ENCODE results near the gene HSF5. TPM values are rescaled to one million over a fixed set of nuclear protein-coding genes. Genes with fewer than 3 reads are reported as not detected.
A peak's percentile ranks its signal among the peaks of the same experiment; 100 is the strongest.

The HSF5 gene
- total RNA-seq, 2 experiments from 2014 or later = 1.6 to 1.7 TPM

- DNase-seq = no peak
- Histone ChIP-seq H3K27ac (ENCODE audit: low read depth in 1 of 2, low read length in 2 of 2) (peak overlapping the region; percentile 77 to 80), H3K27me3 (ENCODE audit: control insufficient read depth in 1 of 2, insufficient read depth in 2 of 2, low read length in 2 of 2) (no peaks in the 10 kb centered on the region), H3K9me3 (ENCODE audit: control insufficient read depth in 1 of 2, insufficient read depth in 1 of 2, low read length in 2 of 2) (no peaks in the 10 kb centered on the region), H3K36me3 (ENCODE audit: insufficient read depth, low read length) (peaks cover 6% of the 10 kb centered on the region), H3K4me3 (ENCODE audit: low read length) (peak overlapping the region; percentile 72), H3K4me1 (ENCODE audit: insufficient read depth, low read length) (peaks cover 53% of the 10 kb centered on the region)
- H3K36me3 Mint-ChIP-seq (ENCODE audit: low read depth) = peaks cover 35% of the 10 kb centered on the region
- H3K9me3 Mint-ChIP-seq = no peaks in the 10 kb centered on the region
- TF ChIP-seq, protein P1, sequence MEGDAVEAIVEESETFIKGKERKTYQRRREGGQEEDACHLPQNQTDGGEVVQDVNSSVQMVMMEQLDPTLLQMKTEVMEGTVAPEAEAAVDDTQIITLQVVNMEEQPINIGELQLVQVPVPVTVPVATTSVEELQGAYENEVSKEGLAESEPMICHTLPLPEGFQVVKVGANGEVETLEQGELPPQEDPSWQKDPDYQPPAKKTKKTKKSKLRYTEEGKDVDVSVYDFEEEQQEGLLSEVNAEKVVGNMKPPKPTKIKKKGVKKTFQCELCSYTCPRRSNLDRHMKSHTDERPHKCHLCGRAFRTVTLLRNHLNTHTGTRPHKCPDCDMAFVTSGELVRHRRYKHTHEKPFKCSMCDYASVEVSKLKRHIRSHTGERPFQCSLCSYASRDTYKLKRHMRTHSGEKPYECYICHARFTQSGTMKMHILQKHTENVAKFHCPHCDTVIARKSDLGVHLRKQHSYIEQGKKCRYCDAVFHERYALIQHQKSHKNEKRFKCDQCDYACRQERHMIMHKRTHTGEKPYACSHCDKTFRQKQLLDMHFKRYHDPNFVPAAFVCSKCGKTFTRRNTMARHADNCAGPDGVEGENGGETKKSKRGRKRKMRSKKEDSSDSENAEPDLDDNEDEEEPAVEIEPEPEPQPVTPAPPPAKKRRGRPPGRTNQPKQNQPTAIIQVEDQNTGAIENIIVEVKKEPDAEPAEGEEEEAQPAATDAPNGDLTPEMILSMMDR (IDR thresholded peaks at IDR 0.05) = no peak
- H3K27me3 Mint-ChIP-seq = no peaks in the 10 kb centered on the region
- intact Hi-C loops (cut with DNase I, micrococcal nuclease) = loop anchor here (5.0 to 10.0 kb wide), 11 partner anchors 175 to 1877 kb away; partner anchors contain the start of genes C17orf67 (in 2 of the 2), DGKE (in 2 of the 2), RAD51C (in 2 of the 2) and TEX14 (in 2 of the 2)
- peak; percentile 38 for ATAC-seq (ENCODE audit: poor library complexity)
- peak overlapping the region; percentile 90 for H3K4me3 Mint-ChIP-seq
- CTCF ChIA-PET = interaction anchor here (0.5 to 3.2 kb wide), 4 partner anchors 16 to 488 kb away, joined by 3 to 36 read pairs (median 4); no protein-coding TSS in a partner anchor
- H3K27ac Mint-ChIP-seq = peak overlapping the region; percentile 85
- H3K4me1 Mint-ChIP-seq (ENCODE audit: low read depth) = peaks cover 47% of the 10 kb centered on the region
- POLR2A ChIA-PET = interaction anchor here (0.6 to 3.0 kb wide), 10 partner anchors 15 to 793 kb away, joined by 3 to 64 read pairs (median 6); partner anchors contain the start of genes HSF5, RAD51C, RNF43 and SUPT4H1
Measured at GRCh38 chr17:58517378-58517927, 29.2 kb upstream of the HSF5 start.

DNA sequence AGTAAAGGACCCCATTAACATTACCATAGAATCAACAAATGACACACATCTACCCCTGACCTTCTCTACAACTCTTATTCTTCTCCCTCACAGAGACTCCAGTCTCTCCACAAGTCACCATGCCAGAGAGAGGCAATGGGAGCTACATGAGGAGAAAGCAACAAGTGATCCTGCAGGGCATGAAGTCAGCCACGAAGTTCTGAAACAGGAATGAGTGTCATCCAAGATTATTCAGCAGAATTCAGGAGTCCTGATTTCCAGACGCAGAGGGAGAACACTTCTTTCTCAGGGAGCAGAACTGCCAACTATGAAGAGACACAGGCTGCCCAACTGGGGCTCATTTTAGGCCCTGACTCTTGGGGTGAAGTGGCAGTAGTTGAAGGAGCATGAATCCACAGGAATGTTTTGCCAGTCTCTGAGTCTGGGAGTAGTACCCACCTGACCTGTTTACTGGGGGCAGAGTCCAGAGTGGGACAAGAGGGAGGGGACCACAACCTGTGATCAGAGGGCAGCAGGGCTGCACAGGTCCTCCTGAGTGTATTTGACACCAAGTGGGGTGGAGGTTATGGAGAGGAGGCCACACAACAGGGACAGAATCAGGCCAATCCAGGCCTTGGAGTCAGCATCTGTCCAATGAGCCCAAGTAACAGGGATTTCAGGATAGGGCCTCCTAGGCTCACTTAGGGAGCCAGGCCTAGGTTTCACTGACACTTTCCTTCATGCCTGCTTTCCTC is 28.6 kb upstream of the HSF5 start:
- H3K9me3 Mint-ChIP-seq = no peaks in the 10 kb centered on the region
- Histone ChIP-seq H3K4me1 (ENCODE audit: insufficient read depth, low read length) (peaks cover 53% of the 10 kb centered on the region), H3K27ac (ENCODE audit: low read depth in 1 of 2, low read length in 2 of 2) (peak overlapping the region; percentile 77 to 80), H3K36me3 (ENCODE audit: insufficient read depth, low read length) (peaks cover 13% of the 10 kb centered on the region), H3K9me3 (ENCODE audit: control insufficient read depth in 1 of 2, insufficient read depth in 1 of 2, low read length in 2 of 2) (no peaks in the 10 kb centered on the region), H3K27me3 (ENCODE audit: control insufficient read depth in 1 of 2, insufficient read depth in 2 of 2, low read length in 2 of 2) (no peaks in the 10 kb centered on the region), H3K4me3 (ENCODE audit: low read length) (peak overlapping the region; percentile 72)
- peaks cover 41% of the 10 kb centered on the region for H3K36me3 Mint-ChIP-seq (ENCODE audit: low read depth)
- intact Hi-C loops (cut with DNase I, micrococcal nuclease) = loop anchor here (5.0 to 10.0 kb wide), 11 partner anchors 175 to 1878 kb away; partner anchors contain the start of genes C17orf67 (in 2 of the 2), DGKE (in 2 of the 2), RAD51C (in 2 of the 2) and TEX14 (in 2 of the 2)
- CTCF ChIA-PET = interaction anchor here (0.5 to 3.2 kb wide), 4 partner anchors 61 to 488 kb away, joined by 3 to 36 read pairs (median 3); no protein-coding TSS in a partner anchor
- TF ChIP-seq, protein P1 (IDR thresholded peaks at IDR 0.05) = no peak
- peak overlapping the region; percentile 85 for H3K27ac Mint-ChIP-seq
- no peaks in the 10 kb centered on the region for H3K27me3 Mint-ChIP-seq
- POLR2A ChIA-PET = interaction anchor here (1.7 to 3.0 kb wide), 6 partner anchors 16 to 199 kb away, joined by 5 to 64 read pairs (median 14); partner anchors contain the start of genes HSF5, RAD51C, SUPT4H1 and TEX14
- H3K4me3 Mint-ChIP-seq = peak overlapping the region; percentile 90
- DNase-seq (no peak), ATAC-seq (ENCODE audit: poor library complexity) (no peak)
- peaks cover 48% of the 10 kb centered on the region for H3K4me1 Mint-ChIP-seq (ENCODE audit: low read depth)

- CTCF ChIA-PET = interaction anchor here (1.4 kb wide), 1 partner anchor 27 kb away, joined by 4 read pairs; no protein-coding TSS in a partner anchor
- Histone ChIP-seq H3K27me3 (ENCODE audit: control insufficient read depth in 1 of 2, insufficient read depth in 2 of 2, low read length in 2 of 2) (no peaks in the 10 kb centered on the region), H3K4me1 (ENCODE audit: insufficient read depth, low read length) (peaks cover 53% of the 10 kb centered on the region), H3K36me3 (ENCODE audit: insufficient read depth, low read length) (peaks cover 28% of the 10 kb centered on the region), H3K4me3 (ENCODE audit: low read length) (no peak overlapping the region), H3K27ac (ENCODE audit: low read depth in 1 of 2, low read length in 2 of 2) (no peak overlapping the region), H3K9me3 (ENCODE audit: control insufficient read depth in 1 of 2, insufficient read depth in 1 of 2, low read length in 2 of 2) (no peaks in the 10 kb centered on the region)
- no peak for ATAC-seq (ENCODE audit: poor library complexity)
- H3K4me3 Mint-ChIP-seq = peak overlapping the region; percentile 90
- DNase-seq = no peak
- POLR2A ChIA-PET = interaction anchor here (0.5 to 2.9 kb wide), 9 partner anchors 10 to 668 kb away, joined by 3 to 8 read pairs (median 4); partner anchors contain the start of gene TRIM37
- TF ChIP-seq, protein P1 (IDR thresholded peaks at IDR 0.05) = no peak
- H3K27me3 Mint-ChIP-seq = no peaks in the 10 kb centered on the region
- no peaks in the 10 kb centered on the region for H3K9me3 Mint-ChIP-seq
- peaks cover 56% of the 10 kb centered on the region for H3K4me1 Mint-ChIP-seq (ENCODE audit: low read depth)
- peak overlapping the region; percentile 85 for H3K27ac Mint-ChIP-seq
- H3K36me3 Mint-ChIP-seq (ENCODE audit: low read depth) = peaks cover 56% of the 10 kb centered on the region
- intact Hi-C loops (cut with DNase I, micrococcal nuclease) = loop anchor here (5.0 to 10.0 kb wide), 11 partner anchors 177 to 1880 kb away; partner anchors contain the start of genes C17orf67 (in 2 of the 2), DGKE (in 2 of the 2), RAD51C (in 2 of the 2) and TEX14 (in 2 of the 2)
Measured at GRCh38 chr17:58515286-58515685, 27.1 kb upstream of the HSF5 start.
